Stimulated activated CD8-positive, alpha-beta memory T cell treated with anti-CD3 and anti-CD28 coated beads, Interleukin-15, amount 100 ng/mL, for 1 hour (primary cell): ENCODE data around the gene MPO.

ENCODE experiments used
- DNase-seq: peaks from one replicate; pipeline ENCODE4 v3.0.0-alpha.2; 2020; ENCODE audit warnings: low read depth

MPO gene

GRCh38 chr17:58307468-58308172 is 26.9 kb upstream of the MPO start:
- no peak for DNase-seq

GRCh38 chr17:58306131-58306951 is 25.6 kb upstream of the MPO start:
- no peak for DNase-seq

GRCh38 chr17:58305626-58306025 is 24.9 kb upstream of the MPO start:
- DNase-seq = no peak

GRCh38 chr17:58304750-58305486 is 24.2 kb upstream of the MPO start:
- no peak for DNase-seq

GRCh38 chr17:58303971-58304749 is 23.4 kb upstream of the MPO start:
- DNase-seq = no peak

- DNase-seq = no peak
These were observed 22.3 kb upstream of the MPO start for GRCh38 chr17:58302919-58303585.

- DNase-seq = no peak
These were observed 21.6 kb upstream of the MPO start for GRCh38 chr17:58302171-58302918.

GRCh38 chr17:58301504-58302150 is 20.9 kb upstream of the MPO start:
- no peak for DNase-seq

GRCh38 chr17:58300336-58300735 is 19.6 kb upstream of the MPO start:
- no peak for DNase-seq

- no peak for DNase-seq
These were observed 13.3 kb upstream of the MPO start for GRCh38 chr17:58294034-58294433.

GRCh38 chr17:58291246-58291645 is 10.5 kb upstream of the MPO start:
- DNase-seq = no peak

- no peak for DNase-seq
These were observed 9.1 kb upstream of the MPO start for GRCh38 chr17:58289869-58290268.

GRCh38 chr17:58285422-58285810 is 4.7 kb upstream of the MPO start:
- DNase-seq = no peak

- DNase-seq = no peak
These were observed 4.1 kb upstream of the MPO start for GRCh38 chr17:58284613-58285421.

GRCh38 chr17:58283674-58284612 is 3.2 kb upstream of the MPO start:
- no peak for DNase-seq

GRCh38 chr17:58282442-58282841 is 1.7 kb upstream of the MPO start:
- DNase-seq = no peak

- no peak for DNase-seq
These were observed 826 bp upstream of the MPO start for GRCh38 chr17:58281511-58282011.
